GM15510 (cell line): ENCODE results near the gene CTBP1.
A peak's percentile ranks its signal among the peaks of the same experiment; 100 is the strongest.

Experiments
- POLR2A ChIP-seq: IDR thresholded peaks from 3 replicates; pipeline ENCODE4 v1.6.1; 2011; ENCODE audit warnings: borderline replicate concordance; ENCODE audit not compliant: insufficient read length; ENCODE audit errors: extremely low read depth

CTBP1 gene

DNA sequence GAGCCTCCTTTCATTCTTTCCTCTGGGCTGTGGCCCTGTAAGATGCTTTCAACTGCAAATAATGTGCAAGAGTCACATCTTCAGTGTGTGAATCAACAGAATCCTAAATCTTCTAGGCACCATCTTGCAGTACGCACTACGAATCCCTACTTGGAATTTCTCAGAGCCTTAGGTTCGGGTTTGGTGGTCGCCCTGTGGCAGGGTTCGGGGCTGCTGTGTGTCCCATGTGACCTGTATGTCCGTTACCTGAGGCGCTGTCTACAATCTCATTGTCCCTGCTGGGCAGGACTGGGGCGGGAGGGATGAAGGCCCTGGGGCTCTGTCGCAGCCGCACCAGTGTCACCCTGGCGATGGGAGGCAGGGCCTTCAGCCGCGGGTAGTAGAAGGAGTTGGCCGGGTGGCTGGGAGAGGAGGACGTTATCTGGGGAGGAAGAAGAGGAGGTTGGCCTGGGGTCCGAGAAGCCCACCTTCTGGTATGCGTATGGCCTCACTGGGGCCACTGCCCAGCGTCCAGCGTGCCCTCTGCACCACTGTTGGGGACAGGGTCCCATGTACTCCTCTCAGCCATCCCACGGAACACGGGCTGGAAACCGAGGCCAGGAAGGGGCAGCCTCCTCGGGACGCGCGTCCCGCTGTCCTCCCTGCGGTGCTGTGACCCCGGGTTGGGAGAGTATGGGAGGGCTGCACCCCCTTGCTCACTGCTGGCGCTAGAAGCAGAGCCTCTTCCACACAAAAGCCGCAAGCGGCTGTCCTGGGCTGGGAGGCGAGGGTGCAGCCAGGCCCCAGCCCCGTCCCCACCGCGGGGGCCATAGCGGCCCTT, 78.6 kb downstream of the CTBP1 start:
- no peak for TF ChIP-seq POLR2A

DNA sequence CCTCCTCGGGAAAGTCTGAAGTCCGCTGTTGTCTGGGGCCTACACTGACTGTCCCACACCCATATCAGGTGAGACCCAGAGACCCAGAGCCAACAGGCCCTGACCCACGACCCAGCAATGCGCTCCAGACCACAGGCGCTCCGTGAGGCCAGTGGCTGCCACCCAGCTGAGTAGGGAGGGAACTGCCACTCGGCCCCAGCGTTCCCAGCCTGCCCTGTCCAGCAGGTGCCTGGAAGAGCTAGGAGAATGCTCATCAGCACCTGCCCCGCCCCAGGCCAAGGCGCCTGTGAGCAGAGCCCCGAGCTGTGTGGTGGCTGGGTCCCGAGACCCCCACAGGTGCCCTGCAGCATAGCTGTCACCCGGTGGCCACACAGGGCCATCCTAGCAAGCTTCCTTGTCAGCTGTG, 79.2 kb downstream of the CTBP1 start:
- TF ChIP-seq POLR2A = no peak

DNA sequence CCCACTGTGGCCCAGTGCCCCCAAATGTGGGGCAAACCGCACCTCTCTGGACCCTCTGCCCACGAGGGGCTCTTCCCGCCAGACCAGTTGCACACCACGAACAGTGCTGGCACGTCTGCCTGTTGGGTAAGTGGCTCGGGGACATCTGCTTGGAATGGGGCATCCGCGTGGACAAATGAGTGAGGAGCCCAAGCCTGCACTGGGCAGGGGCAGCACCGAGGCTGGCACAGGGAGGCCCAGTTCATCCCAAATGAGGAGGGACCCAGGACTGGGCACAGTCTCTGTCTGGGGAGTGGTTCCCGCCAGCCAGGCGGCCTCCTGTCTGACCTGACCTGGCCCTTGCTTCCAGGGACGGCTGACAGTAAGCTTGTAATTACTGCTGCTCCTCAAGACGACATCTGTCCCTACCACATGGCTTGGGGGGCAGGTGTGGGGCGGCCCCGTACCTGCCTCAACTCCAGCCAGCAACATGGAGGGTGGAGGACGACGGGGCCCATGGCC, 79.7 kb downstream of the CTBP1 start:
- no peak for TF ChIP-seq POLR2A

DNA sequence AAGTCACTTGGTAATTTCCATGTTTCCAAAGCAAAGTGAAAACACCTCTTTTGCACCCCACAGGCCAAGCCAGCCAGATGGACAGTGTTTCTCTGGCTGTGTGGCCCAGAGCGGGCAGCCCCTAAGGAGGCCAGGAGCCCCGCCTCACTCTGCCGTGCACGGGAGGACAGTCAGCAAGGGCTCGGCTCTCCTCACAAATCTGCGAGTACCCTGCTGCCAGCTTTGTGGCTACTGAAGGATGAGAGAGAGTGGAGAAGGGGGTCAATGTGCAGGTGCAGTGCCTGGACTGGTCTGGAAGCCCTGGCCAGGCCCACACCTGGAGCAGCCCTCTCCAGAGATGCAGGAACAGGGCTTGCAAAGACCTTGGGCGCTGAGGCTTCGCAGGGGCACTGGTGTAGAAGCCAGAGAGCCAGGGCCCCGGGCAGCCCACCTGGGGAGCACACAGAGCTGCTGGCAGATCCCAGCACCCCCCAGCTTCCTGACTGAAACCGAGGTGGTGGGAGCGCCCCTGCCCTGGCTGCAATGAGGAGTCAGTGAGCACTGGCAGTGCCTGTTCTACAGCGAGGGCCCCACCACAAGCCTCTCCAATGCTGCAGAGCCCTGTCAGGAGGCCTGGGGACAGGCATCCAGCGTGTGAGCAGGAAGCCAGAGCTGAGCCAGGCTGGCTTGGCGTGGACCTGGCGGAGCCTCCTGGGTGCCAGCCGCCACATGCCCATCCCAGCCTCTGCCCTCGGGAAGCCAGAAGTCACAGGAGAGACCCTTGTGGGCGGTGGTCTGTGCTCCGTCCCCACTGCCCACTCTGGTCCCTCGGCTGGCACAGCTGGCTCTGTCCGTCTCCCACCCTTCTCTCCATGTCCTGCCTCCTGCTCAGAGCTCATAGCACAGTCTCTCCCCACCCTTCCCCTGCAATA, 80.5 kb downstream of the CTBP1 start:
- no peak for TF ChIP-seq POLR2A

DNA sequence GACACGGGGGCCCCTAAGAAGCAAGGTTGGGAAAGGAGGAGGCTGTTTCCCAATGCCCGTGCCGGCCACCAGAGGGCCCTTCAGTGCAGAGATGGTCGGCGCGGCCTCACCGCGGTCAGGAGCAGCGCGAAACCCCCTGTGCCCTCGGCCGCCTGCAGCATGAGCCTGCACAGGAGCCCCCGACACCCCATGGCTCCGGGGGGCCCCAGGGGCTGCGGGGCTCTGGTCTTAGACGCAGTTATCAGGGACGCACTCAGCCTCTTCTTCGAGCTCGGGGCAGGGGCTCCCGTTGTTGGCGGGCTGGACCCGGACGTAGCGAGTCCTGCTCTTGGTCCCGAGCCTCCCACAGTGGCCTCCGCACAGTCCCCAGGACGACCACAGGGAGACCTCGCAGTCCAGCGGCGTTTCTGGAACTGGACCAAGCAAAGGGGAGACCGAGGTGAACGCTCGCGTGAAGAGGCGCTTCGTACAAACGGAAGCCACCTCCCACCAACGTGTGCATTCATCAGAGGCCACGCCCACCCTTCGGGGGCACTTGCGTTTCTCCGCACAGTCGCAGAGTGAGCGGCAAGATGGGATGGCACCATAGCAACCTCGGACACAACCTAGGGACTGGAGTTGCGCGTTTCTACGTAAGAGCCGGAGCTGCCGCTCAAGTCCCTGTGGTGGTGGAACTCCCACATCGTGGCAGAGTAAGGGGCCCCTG, 81.5 kb downstream of the CTBP1 start:
- TF ChIP-seq POLR2A = peak; percentile 52

DNA sequence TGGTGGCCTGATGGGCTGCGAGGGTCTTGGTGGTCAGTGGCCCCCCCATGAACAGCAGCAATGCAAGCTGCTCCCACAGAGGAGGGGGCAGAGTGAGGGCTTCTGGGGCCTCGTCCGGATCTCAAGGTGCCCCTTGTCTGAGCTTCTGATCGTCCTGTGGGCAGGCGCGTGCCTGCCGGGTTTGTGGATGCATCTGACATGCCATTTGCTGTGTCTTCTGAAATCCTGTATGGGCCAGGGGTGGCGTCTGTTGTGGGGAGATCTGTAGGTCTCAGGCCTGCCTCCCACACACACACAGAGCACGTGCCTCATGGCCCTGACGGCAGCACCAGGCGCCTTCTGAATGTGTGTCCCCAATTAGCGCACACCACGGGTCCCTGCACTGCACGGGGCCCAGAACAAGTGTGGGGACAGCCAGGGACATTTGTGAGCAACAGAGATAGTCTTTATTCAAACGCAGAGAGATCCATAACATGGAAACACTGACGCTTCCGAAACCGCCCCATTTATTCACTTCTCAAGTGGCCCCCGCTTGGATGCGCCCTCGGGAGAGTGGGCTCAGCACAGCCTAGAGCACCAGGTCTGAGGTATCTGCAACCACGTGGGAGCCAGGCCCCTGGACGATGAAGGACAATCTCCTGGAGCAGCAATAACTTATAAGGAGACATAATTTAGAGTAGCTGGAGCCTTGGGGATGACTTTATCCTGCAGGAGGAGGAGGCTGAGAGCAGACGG, 82.3 kb downstream of the CTBP1 start:
- TF ChIP-seq POLR2A = no peak

DNA sequence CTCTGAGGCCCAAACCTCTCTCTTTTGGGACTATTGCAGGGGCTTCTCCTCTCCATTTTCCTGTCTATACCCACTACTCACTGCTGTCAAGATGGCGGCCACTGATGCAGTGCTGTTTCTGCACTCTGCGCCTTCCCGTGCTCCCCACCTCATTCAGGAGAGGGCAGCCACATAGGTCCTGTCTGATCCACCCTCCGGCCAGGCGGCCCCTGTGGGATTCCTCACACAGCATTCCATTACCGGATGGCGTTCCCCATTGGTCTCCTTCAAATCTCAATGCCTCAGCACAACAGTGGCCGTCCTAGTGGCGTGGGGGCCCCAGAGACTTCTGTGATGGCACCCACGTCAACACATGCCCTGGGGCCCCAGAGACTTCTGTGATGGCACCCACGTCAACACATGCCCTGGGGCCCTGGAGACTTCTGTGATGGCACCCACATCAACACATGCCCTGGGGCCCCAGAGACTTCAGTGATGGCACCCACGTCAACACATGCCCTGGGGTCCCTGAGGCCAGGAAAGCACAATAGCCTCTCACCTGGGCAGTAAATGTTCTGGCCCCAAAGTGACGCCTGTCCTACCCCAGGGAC, 83.9 kb downstream of the CTBP1 start:
- TF ChIP-seq POLR2A = no peak

DNA sequence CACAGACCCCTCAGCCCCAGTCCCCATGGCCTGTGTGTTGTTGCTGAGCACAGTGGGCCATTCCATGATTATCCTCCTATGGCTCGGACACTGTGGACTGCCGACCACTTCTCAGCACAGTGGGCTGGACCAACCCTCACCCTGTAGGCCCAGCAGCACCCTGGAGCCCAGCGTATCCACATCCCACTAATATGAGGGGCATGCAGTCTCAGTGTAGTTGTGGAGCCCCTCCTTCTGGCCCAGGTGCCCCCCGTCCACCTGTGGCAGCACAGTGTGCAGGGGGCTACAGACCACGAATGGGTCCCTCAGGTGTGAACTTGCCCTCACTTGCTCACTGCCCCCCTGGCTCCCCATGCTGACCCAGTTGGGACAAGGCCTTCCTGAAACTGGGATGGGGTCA, 84.5 kb downstream of the CTBP1 start:
- no peak for TF ChIP-seq POLR2A

DNA sequence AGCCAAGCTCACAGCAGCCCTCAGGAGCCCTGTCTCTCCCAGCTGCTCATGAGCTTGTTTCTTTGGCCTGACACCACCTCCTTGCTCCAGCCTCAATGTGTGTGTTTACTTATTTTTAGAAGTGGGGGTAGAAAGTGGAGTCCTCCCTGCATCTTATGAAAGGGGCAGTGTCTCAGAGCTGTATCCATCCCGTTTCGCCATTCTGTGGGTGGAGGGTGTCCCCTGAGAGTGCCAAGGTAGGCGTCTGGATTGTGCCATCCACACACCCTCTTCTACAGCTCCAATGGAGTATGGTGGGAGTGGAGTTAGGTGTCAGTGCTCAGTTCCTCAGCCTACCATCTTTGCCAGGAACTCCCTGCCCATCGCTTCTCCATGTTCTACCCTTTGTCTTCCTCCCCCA, 84.9 kb downstream of the CTBP1 start:
- no peak for TF ChIP-seq POLR2A
